Mesangial cell (primary cell): ENCODE data around the gene CLK2. TPM values are rescaled to one million over a fixed set of nuclear protein-coding genes. Genes with fewer than 3 reads are reported as not detected.

ENCODE experiments used
- total RNA-seq: library from RNA; depleted of rRNA; stranded (reverse); fragments of >200 nt; gene quantifications from 2 replicates; pipeline ENCODE4 v1.2.3, GENCODE V29; 2015

The CLK2 gene
- total RNA-seq: 20.0 and 23.3 TPM in 2 replicates

GRCh38 chr1:155273343-155274245 is at the start of gene CLK2:
TSS of gene CLK2 (minus strand) at chr1:155273504. CDS start at chr1:155270977, 2,527 bp downstream.

GRCh38 chr1:155320661-155321617 is 47.6 kb upstream of the CLK2 start, which contains the start of gene RUSC1:
TSS of gene RUSC1 (plus strand) at chr1:155320894. CDS start at chr1:155321774, 880 bp downstream.

GRCh38 chr1:155308493-155309422 is 35.5 kb upstream of the CLK2 start, which contains the start of gene FDPS:
TSS of gene FDPS (plus strand) at chr1:155308866. CDS start at chr1:155309790, 924 bp downstream.

GRCh38 chr1:155301342-155301841 is 28.1 kb upstream of the CLK2 start, which contains the start of gene PKLR:
TSS of gene PKLR (minus strand) at chr1:155301438. CDS start at chr1:155301395, 43 bp downstream.

GRCh38 chr1:155277070-155277901 is 4.0 kb upstream of the CLK2 start, which contains the start of gene HCN3:
TSS of gene HCN3 (plus strand) at chr1:155277463. CDS start at chr1:155277591, 128 bp downstream.

GRCh38 chr1:155261852-155262673 is 11.2 kb downstream of the CLK2 start, which contains the start of gene SCAMP3:
TSS of gene SCAMP3 (minus strand) at chr1:155262360. CDS start at chr1:155262151, 209 bp downstream.

GRCh38 chr1:155255243-155256007 is 17.9 kb downstream of the CLK2 start, which contains the start of gene ENTREP3:
TSS of gene ENTREP3 (minus strand) at chr1:155255483. CDS start at chr1:155254877, 606 bp downstream.

Other genes starting within 250 kb of the CLK2 start
- gene DCST2, start 239.7 kb downstream of the CLK2 start, total RNA-seq: 0.13 TPM in 1 of 2 replicates, not detected in the other
- not detected in 2 replicates for gene DCST1, start 239.7 kb downstream of the CLK2 start, total RNA-seq
- gene ADAM15, start 222.2 kb downstream of the CLK2 start, total RNA-seq: 116 and 227 TPM in 2 replicates
- gene EFNA4, start 209.8 kb downstream of the CLK2 start, total RNA-seq: 13.5 and 17.6 TPM in 2 replicates
- gene EFNA3, start 194.7 kb downstream of the CLK2 start, total RNA-seq: 0.98 and 4.3 TPM in 2 replicates
- 10.6 and 41.1 TPM in 2 replicates for gene EFNA1, start 145.6 kb downstream of the CLK2 start, total RNA-seq
- 42.0 and 45.3 TPM in 2 replicates for gene SLC50A1, start 137.7 kb downstream of the CLK2 start, total RNA-seq
- gene DPM3, start 133.0 kb downstream of the CLK2 start, total RNA-seq: 65.3 and 79.0 TPM in 2 replicates
- gene KRTCAP2, start 100.2 kb downstream of the CLK2 start, total RNA-seq: 239 and 262 TPM in 2 replicates
- 6.0 and 11.2 TPM in 2 replicates for gene TRIM46, start 99.7 kb downstream of the CLK2 start, total RNA-seq
- 10.3 and 67.4 TPM in 2 replicates for gene THBS3, start 65.6 kb downstream of the CLK2 start, total RNA-seq
- gene MTX1, start 64.8 kb downstream of the CLK2 start, total RNA-seq: 113 and 146 TPM in 2 replicates
- 28.8 and 35.4 TPM in 2 replicates for gene ENTREP3, start 18.0 kb downstream of the CLK2 start, total RNA-seq
- 116 and 121 TPM in 2 replicates for gene SCAMP3, start 11.1 kb downstream of the CLK2 start, total RNA-seq
- gene HCN3, start 4.0 kb upstream of the CLK2 start, total RNA-seq: 2.1 and 2.4 TPM in 2 replicates
- not detected in 2 replicates for gene PKLR, start 27.9 kb upstream of the CLK2 start, total RNA-seq
- gene FDPS, start 35.4 kb upstream of the CLK2 start, total RNA-seq: 148 and 342 TPM in 2 replicates
- gene RUSC1, start 47.4 kb upstream of the CLK2 start, total RNA-seq: 36.0 and 56.4 TPM in 2 replicates